SK-N-SH treated with all-trans-retinoic acid at 6 μM for 48 hours (cell line): ENCODE results near the gene FAM161A.

ENCODE experiments used
- ARNTL ChIP-seq: fragments of 450-650 bp; formaldehyde crosslinking; IDR thresholded peaks from 2 replicates; pipeline ENCODE4 v1.5.0; 2020; ENCODE audit warnings: low read depth, mild to moderate bottlenecking, moderate library complexity, borderline replicate concordance
- CSDC2 ChIP-seq: fragments of 250-450 bp; sonication (Bioruptor Pico); IDR thresholded peaks from 2 replicates; pipeline ENCODE4 v1.5.0; 2020; ENCODE audit warnings: mild to moderate bottlenecking, moderate library complexity
- PATZ1 ChIP-seq: fragments of 250-450 bp; sonication (Bioruptor Pico); IDR thresholded peaks from 2 replicates; pipeline ENCODE4 v1.8.0; 2020; ENCODE audit warnings: mild to moderate bottlenecking, moderate library complexity, borderline replicate concordance
- RARB ChIP-seq: fragments of 250-450 bp; sonication (Bioruptor Pico); IDR thresholded peaks from 2 replicates; pipeline ENCODE4 v1.8.0; 2021; ENCODE audit warnings: mild to moderate bottlenecking, moderate library complexity
- SNAI2 ChIP-seq: fragments of 250-450 bp; sonication (Bioruptor Pico); IDR thresholded peaks from 2 replicates; pipeline ENCODE4 v1.5.0; 2020; ENCODE audit warnings: mild to moderate bottlenecking, moderate library complexity
- TOX ChIP-seq: fragments of 250-450 bp; sonication (Bioruptor Pico); IDR thresholded peaks from 2 replicates; pipeline ENCODE4 v1.8.0; 2021; ENCODE audit warnings: mild to moderate bottlenecking, moderate library complexity, borderline replicate concordance
- ZFP3 ChIP-seq: fragments of 250-450 bp; sonication (Bioruptor Pico); IDR thresholded peaks from 2 replicates; pipeline ENCODE4 v1.5.0; 2020; ENCODE audit warnings: mild to moderate bottlenecking, moderate library complexity
- ZNF8 ChIP-seq: fragments of 450-650 bp; formaldehyde crosslinking; IDR thresholded peaks from 2 replicates; pipeline ENCODE4 v1.5.0; 2020; ENCODE audit warnings: mild to moderate bottlenecking, moderate library complexity

DNA sequence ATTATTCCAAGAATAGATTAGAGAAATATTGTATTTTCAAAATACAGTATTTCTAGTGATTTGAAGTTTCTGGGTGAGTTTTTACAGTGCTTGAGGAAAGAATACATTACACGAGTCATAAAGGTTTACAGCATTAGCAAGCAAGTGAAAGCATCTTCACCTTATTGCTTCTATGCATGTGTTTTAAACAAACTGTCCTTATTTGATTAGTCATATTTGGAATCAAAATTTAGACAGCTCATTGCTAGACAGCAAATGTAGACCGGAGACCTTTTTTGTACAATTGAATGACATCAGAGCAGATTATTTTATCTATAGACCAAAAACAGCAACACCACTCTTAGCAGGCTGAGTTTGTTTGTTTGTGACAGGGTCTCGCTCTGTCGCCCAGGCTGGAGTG, 69.2 kb downstream of the FAM161A start:
- TF ChIP-seq RARB (CRISPR knock-in tag) = no peak
- no peak for TF ChIP-seq SNAI2 (CRISPR knock-in tag)
- no peak for TF ChIP-seq ZFP3 (CRISPR knock-in tag)
- TF ChIP-seq ARNTL = no peak
- no peak for TF ChIP-seq PATZ1 (CRISPR knock-in tag)
- TF ChIP-seq CSDC2 (CRISPR knock-in tag) = no peak
- no peak for TF ChIP-seq ZNF8 (CRISPR knock-in tag)
- no peak for TF ChIP-seq TOX (CRISPR knock-in tag)
